Activated naive CD4-positive, alpha-beta T cell treated with anti-CD3 and anti-CD28 coated beads, Interleukin-2, amount 50 U/mL, for 16 hours (primary cell): ENCODE data around the gene SLC8A1.

ENCODE experiments used
- DNase-seq: peaks from one replicate; pipeline ENCODE4 v3.0.0-alpha.2; 2020

SLC8A1 gene

GRCh38 chr2:40128796-40129195 lies 323.1 kb downstream of the SLC8A1 start:
- no peak for DNase-seq

- DNase-seq = no peak
Observed at GRCh38 chr2:40127890-40128557, 323.9 kb downstream of the SLC8A1 start.

GRCh38 chr2:40127146-40127545 lies 324.7 kb downstream of the SLC8A1 start:
- no peak for DNase-seq

GRCh38 chr2:40126006-40126405 lies 325.9 kb downstream of the SLC8A1 start:
- DNase-seq = no peak

DNA sequence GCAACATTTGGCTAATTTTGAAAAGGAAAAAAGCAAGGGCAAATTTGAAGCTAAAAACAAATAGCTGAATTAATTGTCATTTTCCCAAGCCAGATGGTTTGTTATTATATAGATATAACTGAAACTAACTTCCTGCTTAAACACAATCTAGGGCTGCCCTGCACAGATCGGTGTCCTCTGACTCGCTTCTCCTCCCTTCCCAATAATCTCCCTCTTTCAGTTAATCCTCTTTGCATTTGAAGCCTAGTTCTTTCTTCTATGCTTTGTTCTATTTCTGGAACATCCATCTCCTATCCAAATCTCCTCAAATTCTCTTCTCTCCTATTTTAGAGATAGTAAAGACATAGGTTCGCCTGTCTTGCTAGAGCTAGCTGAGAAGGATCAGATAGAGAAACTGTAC lies 328.1 kb downstream of the SLC8A1 start:
- DNase-seq = no peak

GRCh38 chr2:40123326-40123725 lies 328.6 kb downstream of the SLC8A1 start:
- no peak for DNase-seq

DNA sequence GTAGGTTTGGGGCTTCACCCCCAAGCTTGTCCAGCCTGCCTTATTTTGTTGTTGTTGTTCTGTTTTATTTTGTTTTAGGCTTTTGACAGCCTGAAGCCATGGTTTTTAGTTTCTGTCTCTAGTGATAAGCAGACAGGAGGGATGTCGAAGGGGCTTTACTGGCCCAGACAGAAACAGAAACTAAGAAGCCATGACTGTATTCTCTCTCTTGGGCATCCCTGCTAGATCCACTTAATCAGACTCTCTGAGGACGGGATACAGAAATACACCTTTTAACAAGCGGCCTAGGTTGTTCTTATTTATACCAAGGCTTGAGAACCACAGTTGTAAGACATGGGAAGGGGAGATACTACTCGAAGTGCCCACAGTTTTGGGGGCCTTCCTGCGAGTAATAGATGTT lies 330.9 kb downstream of the SLC8A1 start:
- no peak for DNase-seq

DNA sequence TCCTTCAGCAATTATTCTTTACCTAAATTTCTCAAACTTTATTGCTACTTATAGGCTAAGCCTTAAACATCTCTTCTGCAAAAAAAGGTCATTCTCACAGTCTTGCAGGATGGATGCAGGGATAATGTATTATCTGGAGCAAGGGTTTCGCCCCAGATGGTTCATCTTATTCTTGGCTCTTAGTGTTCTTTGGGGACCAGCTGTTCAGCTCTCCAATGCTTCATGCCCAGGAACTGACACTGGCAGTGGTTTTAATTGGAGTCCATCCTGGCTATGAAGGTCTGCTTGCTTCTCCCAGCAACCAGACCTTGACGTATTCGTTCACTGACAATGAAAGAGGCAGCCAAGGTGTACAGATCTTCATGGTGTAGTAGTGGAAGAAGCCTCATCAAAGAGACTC lies 331.9 kb downstream of the SLC8A1 start:
- no peak for DNase-seq

DNA sequence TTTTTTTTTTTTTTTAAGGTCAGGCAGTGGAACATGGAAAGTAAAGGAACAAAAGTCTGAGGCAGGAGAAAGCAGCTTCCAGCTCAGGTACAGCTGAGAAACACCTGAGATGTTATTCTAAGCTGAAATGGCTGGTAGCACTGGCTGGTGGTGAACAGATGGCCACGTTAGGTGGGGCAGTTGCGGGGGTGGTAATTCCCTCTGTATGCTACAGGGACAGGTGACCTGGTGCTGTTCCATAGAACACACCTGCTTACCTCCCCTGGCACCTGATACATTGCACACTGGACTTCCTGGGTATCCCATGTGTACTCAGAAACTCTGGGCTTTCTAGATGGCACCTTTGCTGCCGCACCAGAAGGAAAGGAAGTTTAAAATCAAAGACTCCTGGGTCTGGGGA lies 333.3 kb downstream of the SLC8A1 start:
- DNase-seq = no peak

DNA sequence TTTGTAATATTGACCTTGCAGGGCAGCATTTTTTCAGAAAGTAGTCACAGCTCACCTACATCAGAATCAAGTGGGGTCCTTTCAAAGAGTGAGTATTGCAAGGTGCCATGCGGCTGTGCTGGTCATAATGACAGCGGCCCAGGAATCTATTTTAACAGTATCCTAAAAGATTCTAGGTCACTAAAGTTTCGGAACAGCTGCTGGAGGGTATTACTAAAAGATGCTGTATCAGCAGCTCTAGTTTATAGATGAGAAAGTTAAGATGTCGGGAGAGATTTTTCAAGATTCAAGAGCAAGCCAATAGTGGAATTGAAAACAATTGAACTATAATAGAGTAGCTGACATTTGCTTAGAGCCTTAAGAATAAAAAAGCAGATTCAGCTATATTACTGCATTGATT lies 336.0 kb downstream of the SLC8A1 start:
- no peak for DNase-seq

GRCh38 chr2:40115348-40115747 lies 336.5 kb downstream of the SLC8A1 start:
- DNase-seq = no peak

DNA sequence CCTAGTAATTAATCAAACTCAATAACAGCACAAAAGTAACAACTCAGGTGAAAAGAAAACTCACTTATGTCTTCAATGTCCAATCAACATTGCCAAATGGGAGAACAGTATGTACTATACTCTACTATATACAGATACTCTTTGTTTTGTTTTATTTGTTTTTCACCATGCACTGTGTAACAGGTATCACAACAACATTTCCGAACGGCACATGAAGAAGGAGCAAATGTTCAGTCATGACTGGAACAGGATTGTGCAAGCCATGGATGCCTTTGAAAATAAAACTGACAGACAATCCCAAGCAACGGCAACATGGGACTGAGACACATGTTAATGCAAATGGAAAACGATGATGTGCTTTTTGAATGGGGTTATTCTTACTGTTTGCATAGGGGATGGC lies 337.9 kb downstream of the SLC8A1 start:
- no peak for DNase-seq

DNA sequence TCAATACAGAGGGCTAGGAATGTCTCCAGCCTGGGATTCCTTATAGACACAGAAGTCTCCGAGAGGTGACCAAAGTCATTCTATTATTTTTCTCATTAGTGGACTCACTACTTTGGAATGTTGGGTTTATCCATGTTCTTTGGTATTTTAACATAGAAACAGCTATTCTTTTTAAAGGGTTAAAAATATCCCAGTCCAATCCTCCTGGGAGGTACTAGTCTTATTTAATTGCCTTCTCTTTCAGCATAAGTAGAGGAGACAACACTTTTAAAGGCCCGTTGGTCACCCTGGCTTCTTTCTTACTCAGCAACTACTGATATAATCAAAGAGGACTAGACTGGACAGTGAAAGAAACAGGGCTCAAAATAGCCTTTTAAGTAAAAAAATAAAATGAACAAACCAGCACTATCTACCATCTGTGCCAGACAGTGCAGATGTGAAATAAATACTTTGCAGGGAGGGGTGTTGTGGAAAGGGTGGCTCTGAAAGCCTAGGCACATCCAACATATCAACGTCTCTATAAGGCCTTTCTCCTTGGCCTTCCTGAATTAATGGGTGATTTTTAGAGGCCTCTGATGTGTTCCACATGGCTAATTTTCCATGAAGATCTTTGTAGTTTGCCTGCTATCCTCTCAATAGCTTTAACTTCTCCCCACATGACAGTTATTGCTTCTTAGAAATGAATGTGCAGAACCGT lies 338.5 kb downstream of the SLC8A1 start:
- DNase-seq = no peak

DNA sequence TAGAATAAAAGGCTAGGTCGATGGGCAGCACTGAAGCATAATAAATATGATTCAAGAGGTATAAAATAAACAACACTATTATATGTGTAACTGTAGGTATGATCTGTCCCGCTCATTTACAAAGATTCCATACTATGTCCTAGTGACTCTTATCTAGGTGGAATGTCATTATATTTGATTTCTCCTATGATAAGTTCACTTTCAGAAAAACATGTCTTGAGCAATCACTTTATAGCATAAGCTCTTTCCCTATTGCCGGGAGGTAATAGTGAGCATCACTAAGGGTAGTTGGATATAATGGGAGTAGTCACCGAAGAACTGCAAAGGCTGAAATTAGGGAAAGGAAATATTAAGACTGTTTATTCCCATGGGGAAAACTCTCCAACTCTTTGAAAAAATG lies 342.5 kb downstream of the SLC8A1 start:
- DNase-seq = no peak

- no peak for DNase-seq
Observed at GRCh38 chr2:40108851-40109250, 343.0 kb downstream of the SLC8A1 start.

DNA sequence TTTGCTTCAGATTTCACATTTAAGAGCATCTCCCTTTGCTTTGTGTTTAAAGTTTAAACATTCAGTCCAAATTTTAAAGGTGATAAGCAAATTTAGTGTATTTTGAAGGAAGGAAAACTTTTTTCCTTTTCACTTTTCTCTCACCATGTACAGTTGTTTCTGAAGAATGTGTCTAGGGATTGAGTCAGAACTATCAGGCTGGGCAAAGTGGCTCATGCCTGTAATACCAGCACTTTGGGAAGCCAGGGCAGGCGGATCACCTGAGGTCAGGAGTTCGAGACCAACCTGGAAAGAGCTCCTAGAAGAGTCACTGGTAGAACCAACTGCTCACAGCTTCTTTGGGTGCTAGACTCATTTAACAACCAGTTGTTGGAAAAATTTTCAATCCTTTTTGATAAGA lies 345.8 kb downstream of the SLC8A1 start:
- DNase-seq = no peak

GRCh38 chr2:40105593-40105992 lies 346.3 kb downstream of the SLC8A1 start:
- DNase-seq = no peak

GRCh38 chr2:40103590-40103989 lies 348.3 kb downstream of the SLC8A1 start:
- DNase-seq = no peak

GRCh38 chr2:40103163-40103562 lies 348.7 kb downstream of the SLC8A1 start:
- DNase-seq = no peak

DNA sequence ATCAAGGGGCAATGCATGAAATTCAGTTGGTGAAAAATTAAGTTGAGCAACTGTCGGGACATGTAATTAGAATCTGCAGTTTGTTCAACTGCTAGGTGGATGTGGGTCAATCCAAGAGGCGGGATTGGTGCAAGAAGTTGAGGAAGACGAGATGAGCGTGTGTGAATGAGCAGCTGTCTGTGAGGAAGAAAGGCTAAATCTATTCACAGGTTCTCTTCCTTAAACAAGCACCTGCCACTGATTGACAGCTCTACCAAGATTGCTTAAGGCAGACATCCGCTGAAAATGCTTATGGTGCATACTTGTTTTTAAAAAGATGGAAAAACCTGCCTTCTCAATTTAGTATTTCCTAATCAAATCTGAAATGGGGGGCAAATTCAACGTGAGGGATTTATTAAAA lies 349.4 kb downstream of the SLC8A1 start:
- DNase-seq = no peak

DNA sequence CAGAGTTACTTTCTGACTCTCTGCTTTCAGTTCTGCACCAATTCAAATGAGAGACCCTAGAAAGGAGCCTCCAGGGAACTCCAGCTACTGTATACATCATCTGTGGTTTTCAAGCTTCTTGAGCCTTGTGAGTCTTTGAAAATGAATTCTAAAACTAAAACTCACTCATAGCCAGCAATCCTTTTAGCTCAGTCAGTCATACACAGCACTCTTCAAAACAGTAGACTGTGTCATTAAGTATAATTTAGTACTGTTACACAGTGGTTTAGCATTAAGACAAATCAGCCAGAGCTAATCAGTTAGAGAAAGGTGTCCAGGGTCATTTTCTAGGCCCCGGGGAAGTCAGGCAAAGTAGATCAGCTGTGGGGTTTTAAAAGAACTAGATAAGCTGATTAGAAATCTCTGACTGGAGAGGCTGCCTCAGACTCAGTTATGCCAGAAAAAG lies 350.7 kb downstream of the SLC8A1 start:
- DNase-seq = no peak

GRCh38 chr2:40100676-40101075 lies 351.2 kb downstream of the SLC8A1 start:
- DNase-seq = no peak

- no peak for DNase-seq
Observed at GRCh38 chr2:40098786-40099470, 353.0 kb downstream of the SLC8A1 start.

DNA sequence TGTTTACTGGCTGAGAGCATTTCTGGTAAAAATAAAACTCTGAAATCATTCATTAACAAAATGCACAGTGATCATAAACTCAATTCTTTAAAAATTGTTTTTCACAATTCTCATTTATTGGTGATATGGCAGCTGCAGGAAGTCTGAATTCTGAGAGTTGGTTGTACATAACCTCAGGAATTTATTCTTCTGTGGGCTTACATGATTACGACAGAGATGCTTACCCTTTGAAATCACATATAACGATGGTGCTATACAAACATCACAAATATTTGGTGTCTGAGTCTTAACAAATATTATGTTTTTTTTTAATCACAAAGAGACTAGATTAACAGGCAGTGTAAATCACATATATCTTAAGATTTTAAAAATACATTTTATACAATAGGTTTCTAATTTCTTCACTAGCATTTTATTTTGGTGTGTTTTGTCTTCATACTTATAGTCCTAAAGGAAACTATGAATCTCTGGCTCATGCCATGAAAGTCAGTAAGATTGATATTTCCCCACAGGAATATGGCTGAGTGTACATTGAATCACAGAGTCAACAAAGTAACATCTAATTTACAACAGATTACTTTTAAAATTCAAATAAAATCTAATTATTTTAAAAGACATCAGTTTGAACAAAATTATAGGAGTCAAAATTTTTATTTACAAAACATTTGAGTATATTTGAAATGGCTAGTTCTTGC lies 354.1 kb downstream of the SLC8A1 start:
- DNase-seq = no peak
